ENCODE results near the gene HBB.

The HBB gene

GRCh38 chr11:5196067-5196466, 30.8 kb downstream of the HBB start:
- TF ChIP-seq, protein P1, sequence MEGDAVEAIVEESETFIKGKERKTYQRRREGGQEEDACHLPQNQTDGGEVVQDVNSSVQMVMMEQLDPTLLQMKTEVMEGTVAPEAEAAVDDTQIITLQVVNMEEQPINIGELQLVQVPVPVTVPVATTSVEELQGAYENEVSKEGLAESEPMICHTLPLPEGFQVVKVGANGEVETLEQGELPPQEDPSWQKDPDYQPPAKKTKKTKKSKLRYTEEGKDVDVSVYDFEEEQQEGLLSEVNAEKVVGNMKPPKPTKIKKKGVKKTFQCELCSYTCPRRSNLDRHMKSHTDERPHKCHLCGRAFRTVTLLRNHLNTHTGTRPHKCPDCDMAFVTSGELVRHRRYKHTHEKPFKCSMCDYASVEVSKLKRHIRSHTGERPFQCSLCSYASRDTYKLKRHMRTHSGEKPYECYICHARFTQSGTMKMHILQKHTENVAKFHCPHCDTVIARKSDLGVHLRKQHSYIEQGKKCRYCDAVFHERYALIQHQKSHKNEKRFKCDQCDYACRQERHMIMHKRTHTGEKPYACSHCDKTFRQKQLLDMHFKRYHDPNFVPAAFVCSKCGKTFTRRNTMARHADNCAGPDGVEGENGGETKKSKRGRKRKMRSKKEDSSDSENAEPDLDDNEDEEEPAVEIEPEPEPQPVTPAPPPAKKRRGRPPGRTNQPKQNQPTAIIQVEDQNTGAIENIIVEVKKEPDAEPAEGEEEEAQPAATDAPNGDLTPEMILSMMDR (IDR thresholded peaks at IDR 0.05; ENCODE audit: control insufficient read depth, insufficient read depth, low read depth, low read length, missing control alignments): no peak
- DNase-seq (ENCODE audit: low read depth): no peak
- H3K4me3 ChIP-seq (ENCODE audit: control insufficient read depth, low read depth, low read length): no peak overlapping the region

DNA sequence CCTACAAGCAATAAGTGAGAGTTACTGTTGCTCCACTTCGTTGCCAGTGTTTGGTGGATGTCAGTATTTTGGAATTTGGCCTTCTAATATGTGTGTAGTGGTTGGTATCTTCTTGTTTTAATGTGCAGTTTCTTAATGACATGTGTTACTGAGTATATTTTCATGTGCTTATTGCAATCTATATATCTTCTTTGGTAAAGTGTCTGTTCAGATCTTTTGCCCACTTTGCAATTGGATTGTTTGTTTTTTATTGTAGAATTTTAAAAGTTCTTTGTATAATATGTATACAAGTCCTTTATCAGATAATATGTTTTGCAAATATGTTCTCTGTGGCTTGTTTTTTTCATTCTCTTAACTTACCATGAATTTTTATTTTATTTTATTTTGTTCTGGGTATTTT, 34.1 kb downstream of the HBB start:
- H3K4me3 ChIP-seq (ENCODE audit: control insufficient read depth, low read depth, low read length): no peak overlapping the region
- TF ChIP-seq, protein P1 (IDR thresholded peaks at IDR 0.05; ENCODE audit: control insufficient read depth, insufficient read depth, low read depth, low read length, missing control alignments): no peak
- no peak for DNase-seq (ENCODE audit: low read depth)

DNA sequence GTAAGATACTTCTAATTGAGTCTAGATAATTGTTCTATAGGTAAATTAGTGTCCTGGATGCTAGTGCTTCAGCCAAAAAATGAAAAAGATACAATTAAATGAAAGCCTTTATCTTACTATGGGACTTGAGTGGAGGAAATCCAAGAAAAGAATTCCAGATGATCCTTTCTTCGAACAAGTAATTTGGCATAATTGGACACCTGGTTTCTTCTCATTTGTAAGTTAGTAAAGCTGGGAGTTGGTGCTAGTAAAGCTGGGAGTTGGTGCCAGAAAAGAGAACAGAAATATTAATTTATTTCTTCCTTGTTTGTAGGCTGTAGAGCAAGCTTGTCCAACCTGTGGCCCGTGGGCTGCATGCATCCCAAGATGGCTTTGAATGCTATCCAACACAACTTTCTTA, 38.7 kb downstream of the HBB start:
- H3K4me3 ChIP-seq (ENCODE audit: control insufficient read depth, low read depth, low read length): no peak overlapping the region
- DNase-seq (ENCODE audit: low read depth): no peak
- TF ChIP-seq, protein P1 (IDR thresholded peaks at IDR 0.05; ENCODE audit: control insufficient read depth, insufficient read depth, low read depth, low read length, missing control alignments): no peak

GRCh38 chr11:5178046-5178837, 48.6 kb downstream of the HBB start:
- TF ChIP-seq, protein P1 (IDR thresholded peaks at IDR 0.05; ENCODE audit: control insufficient read depth, insufficient read depth, low read depth, low read length, missing control alignments): no peak
- H3K4me3 ChIP-seq (ENCODE audit: control insufficient read depth, low read depth, low read length): no peak overlapping the region
- DNase-seq (ENCODE audit: low read depth): no peak
